ENCODE results near the gene BICD2. TPM values are rescaled to one million over a fixed set of nuclear protein-coding genes. Genes with fewer than 3 reads are reported as not detected.
A peak's percentile ranks its signal among the peaks of the same experiment; 100 is the strongest.

BICD2 gene
- total and polyA plus RNA-seq, 2 of the 13 experiments (the other 11 are each of a cell fraction or from before 2014, with no cell fraction given), result 5.1 to 17.4 TPM

DNA sequence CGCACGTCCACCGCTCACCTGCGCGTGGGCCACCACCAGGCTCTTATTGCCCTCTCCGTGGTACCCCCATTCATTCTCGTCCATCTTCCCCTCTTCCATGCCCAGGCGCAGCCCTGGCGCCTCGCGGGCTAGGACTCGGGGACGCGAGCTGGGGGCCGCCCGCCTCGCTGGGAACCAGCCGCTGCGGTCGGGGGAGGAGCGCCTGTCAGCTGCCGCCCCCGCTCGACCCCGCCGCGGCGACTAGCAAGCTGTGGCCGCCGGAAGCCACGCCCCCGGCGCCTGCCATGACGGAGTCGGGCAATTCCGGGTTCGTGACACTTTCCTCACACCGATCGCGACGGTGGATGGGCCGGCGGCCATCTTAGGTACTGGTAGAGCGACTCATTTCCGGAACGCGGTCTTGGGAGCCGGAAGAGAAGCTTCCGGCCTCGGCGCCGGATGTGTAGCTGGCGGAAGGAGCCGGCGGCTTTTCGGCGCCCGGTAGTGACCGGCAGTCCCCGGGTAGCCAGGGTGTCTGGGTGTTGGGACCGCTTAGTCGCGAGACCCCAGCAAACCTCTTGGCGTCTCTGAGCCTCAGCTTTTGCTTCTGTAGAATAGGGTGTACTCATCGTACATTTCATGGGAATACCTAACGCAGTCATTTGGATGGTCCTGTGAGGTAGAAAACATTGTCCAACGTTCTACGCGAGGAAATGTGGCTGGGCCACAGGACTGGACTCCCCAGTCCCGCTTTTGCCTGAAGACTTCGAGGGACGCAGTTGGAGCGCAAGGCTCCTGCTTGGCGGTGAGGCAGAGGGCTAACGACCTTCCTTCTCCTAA, 94.5 kb downstream of the BICD2 start, which contains the start of gene IPPK (continued):
- TF ChIP-seq, protein P1, sequence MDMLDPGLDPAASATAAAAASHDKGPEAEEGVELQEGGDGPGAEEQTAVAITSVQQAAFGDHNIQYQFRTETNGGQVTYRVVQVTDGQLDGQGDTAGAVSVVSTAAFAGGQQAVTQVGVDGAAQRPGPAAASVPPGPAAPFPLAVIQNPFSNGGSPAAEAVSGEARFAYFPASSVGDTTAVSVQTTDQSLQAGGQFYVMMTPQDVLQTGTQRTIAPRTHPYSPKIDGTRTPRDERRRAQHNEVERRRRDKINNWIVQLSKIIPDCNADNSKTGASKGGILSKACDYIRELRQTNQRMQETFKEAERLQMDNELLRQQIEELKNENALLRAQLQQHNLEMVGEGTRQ (IDR thresholded peaks at IDR 0.05; ENCODE audit: low read depth, low read length), result no peak
- TF ChIP-seq, protein P1 (CRISPR knock-in tag; IDR thresholded peaks at IDR 0.05; ENCODE audit: borderline replicate concordance), result no peak
- peak; percentile 83 for TF ChIP-seq HNRNPLL (IDR thresholded peaks at IDR 0.05; ENCODE audit: low read depth, low read length, poor library complexity, severe bottlenecking)
- TF ChIP-seq FOXK1 (CRISPR knock-in tag; IDR thresholded peaks at IDR 0.05; ENCODE audit: borderline replicate concordance, low read depth), result peak; percentile 26
- TF ChIP-seq, protein P2, sequence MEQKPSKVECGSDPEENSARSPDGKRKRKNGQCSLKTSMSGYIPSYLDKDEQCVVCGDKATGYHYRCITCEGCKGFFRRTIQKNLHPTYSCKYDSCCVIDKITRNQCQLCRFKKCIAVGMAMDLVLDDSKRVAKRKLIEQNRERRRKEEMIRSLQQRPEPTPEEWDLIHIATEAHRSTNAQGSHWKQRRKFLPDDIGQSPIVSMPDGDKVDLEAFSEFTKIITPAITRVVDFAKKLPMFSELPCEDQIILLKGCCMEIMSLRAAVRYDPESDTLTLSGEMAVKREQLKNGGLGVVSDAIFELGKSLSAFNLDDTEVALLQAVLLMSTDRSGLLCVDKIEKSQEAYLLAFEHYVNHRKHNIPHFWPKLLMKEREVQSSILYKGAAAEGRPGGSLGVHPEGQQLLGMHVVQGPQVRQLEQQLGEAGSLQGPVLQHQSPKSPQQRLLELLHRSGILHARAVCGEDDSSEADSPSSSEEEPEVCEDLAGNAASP (CRISPR knock-in tag; IDR thresholded peaks at IDR 0.05; ENCODE audit: borderline replicate concordance), result no peak; the same call in 1 of the 2 replicates
- 0 out of 2 replicates have a peak, but pooled peaks have one; percentile 22 for TF ChIP-seq ZNF761 (CRISPR knock-in tag; conservative IDR thresholded peaks at IDR 0.05)
- peak; percentile 29; the same call in 1 of the 2 replicates for TF ChIP-seq CEBPG (CRISPR knock-in tag; IDR thresholded peaks at IDR 0.05)
- TF ChIP-seq IKZF5 (CRISPR knock-in tag; IDR thresholded peaks at IDR 0.05), result no peak
- TF ChIP-seq, protein P3, sequence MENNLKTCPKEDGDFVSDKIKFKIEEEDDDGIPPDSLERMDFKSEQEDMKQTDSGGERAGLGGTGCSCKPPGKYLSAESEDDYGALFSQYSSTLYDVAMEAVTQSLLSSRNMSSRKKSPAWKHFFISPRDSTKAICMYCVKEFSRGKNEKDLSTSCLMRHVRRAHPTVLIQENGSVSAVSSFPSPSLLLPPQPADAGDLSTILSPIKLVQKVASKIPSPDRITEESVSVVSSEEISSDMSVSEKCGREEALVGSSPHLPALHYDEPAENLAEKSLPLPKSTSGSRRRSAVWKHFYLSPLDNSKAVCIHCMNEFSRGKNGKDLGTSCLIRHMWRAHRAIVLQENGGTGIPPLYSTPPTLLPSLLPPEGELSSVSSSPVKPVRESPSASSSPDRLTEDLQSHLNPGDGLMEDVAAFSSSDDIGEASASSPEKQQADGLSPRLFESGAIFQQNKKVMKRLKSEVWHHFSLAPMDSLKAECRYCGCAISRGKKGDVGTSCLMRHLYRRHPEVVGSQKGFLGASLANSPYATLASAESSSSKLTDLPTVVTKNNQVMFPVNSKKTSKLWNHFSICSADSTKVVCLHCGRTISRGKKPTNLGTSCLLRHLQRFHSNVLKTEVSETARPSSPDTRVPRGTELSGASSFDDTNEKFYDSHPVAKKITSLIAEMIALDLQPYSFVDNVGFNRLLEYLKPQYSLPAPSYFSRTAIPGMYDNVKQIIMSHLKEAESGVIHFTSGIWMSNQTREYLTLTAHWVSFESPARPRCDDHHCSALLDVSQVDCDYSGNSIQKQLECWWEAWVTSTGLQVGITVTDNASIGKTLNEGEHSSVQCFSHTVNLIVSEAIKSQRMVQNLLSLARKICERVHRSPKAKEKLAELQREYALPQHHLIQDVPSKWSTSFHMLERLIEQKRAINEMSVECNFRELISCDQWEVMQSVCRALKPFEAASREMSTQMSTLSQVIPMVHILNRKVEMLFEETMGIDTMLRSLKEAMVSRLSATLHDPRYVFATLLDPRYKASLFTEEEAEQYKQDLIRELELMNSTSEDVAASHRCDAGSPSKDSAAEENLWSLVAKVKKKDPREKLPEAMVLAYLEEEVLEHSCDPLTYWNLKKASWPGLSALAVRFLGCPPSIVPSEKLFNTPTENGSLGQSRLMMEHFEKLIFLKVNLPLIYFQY (CRISPR knock-in tag; IDR thresholded peaks at IDR 0.05; ENCODE audit: borderline replicate concordance), result no peak
- no peak for TF ChIP-seq PAX8 (CRISPR knock-in tag; IDR thresholded peaks at IDR 0.05; ENCODE audit: borderline replicate concordance)
- peak; percentile 55 for TF ChIP-seq CBX1 (IDR thresholded peaks at IDR 0.05; ENCODE audit: low read depth)
- peak; percentile 54; the same call in 1 of the 2 replicates for TF ChIP-seq BORCS8-MEF2B (CRISPR knock-in tag; IDR thresholded peaks at IDR 0.05)
- no peak for TF ChIP-seq SOX6 (IDR thresholded peaks at IDR 0.05)
- peak; percentile 47 for TF ChIP-seq SOX6 (CRISPR knock-in tag; IDR thresholded peaks at IDR 0.05)
- no peak for TF ChIP-seq HNF4A (CRISPR knock-in tag; IDR thresholded peaks at IDR 0.05)
- TF ChIP-seq ZNF672 (CRISPR knock-in tag; IDR thresholded peaks at IDR 0.05), result no peak
- TF ChIP-seq ZNF503 (CRISPR knock-in tag; IDR thresholded peaks at IDR 0.05), result no peak
- TF ChIP-seq RFX1 (IDR thresholded peaks at IDR 0.05), result no peak
- no peak for TF ChIP-seq ATF3 (CRISPR knock-in tag; IDR thresholded peaks at IDR 0.05)

Measured in HepG2 (cell line).